ENCODE results near the gene NEU2.
A peak's percentile ranks its signal among the peaks of the same experiment; 100 is the strongest.

NEU2 gene

GRCh38 chr2:233082931-233083755 lies 50.7 kb downstream of the NEU2 start:
- no peak for TF ChIP-seq EZH2phosphoT487 (IDR thresholded peaks at IDR 0.05; ENCODE audit: borderline replicate concordance, low read length)
- H3K27me3 ChIP-seq (ENCODE audit: control insufficient read depth, low read length) = no peaks in the 10 kb centered on the region
- peaks cover 72% of the 10 kb centered on the region for H3K79me2 ChIP-seq (ENCODE audit: control insufficient read depth, low read length)
- H3K9me3 ChIP-seq (ENCODE audit: control insufficient read depth, insufficient read depth, low read length) = no peaks in the 10 kb centered on the region
- H3K4me1 ChIP-seq (ENCODE audit: control insufficient read depth, low read length) = peaks cover 99% of the 10 kb centered on the region
- H3K27ac ChIP-seq (ENCODE audit: low read depth, low read length) = peak overlapping the region; percentile 97
- no peaks in the 10 kb centered on the region for H4K20me1 ChIP-seq (ENCODE audit: control insufficient read depth, insufficient read depth, low read depth, low read length)
- H3K4me3 ChIP-seq (ENCODE audit: low read length) = peak overlapping the region; percentile 64
- H3K36me3 ChIP-seq (ENCODE audit: control insufficient read depth, low read length) = peaks cover 60% of the 10 kb centered on the region
- H3F3A ChIP-seq (ENCODE audit: control insufficient read depth, insufficient read depth) = peaks cover 45% of the 10 kb centered on the region
- H3K9me2 ChIP-seq (replicated peaks; ENCODE audit: control insufficient read depth, low read length) = no peaks in the 10 kb centered on the region
- peak overlapping the region; percentile 84 for H3K4me2 ChIP-seq (ENCODE audit: low read length)

GRCh38 chr2:233083782-233084181 lies 51.3 kb downstream of the NEU2 start:
- no peak for TF ChIP-seq EZH2phosphoT487 (IDR thresholded peaks at IDR 0.05; ENCODE audit: borderline replicate concordance, low read length)
- TF ChIP-seq CTCF (IDR thresholded peaks at IDR 0.05; ENCODE audit: low read depth, low read length, poor library complexity, severe bottlenecking) = no peak
- H3K4me2 ChIP-seq (ENCODE audit: low read length) = peak overlapping the region; percentile 84
- H3F3A ChIP-seq (ENCODE audit: control insufficient read depth, insufficient read depth) = peaks cover 41% of the 10 kb centered on the region
- no peaks in the 10 kb centered on the region for H4K20me1 ChIP-seq (ENCODE audit: control insufficient read depth, insufficient read depth, low read depth, low read length)
- peak overlapping the region; percentile 97 for H3K27ac ChIP-seq (ENCODE audit: low read depth, low read length)
- H3K79me2 ChIP-seq (ENCODE audit: control insufficient read depth, low read length) = peaks cover 75% of the 10 kb centered on the region
- H3K4me1 ChIP-seq (ENCODE audit: control insufficient read depth, low read length) = peaks cover 99% of the 10 kb centered on the region
- H3K4me3 ChIP-seq (ENCODE audit: low read length) = peak overlapping the region; percentile 64
- no peaks in the 10 kb centered on the region for H3K27me3 ChIP-seq (ENCODE audit: control insufficient read depth, low read length)
- peaks cover 66% of the 10 kb centered on the region for H3K36me3 ChIP-seq (ENCODE audit: control insufficient read depth, low read length)
- H3K9me2 ChIP-seq (replicated peaks; ENCODE audit: control insufficient read depth, low read length) = no peaks in the 10 kb centered on the region
- no peaks in the 10 kb centered on the region for H3K9me3 ChIP-seq (ENCODE audit: control insufficient read depth, insufficient read depth, low read length)

GRCh38 chr2:233084488-233084887 lies 52.0 kb downstream of the NEU2 start:
- Histone ChIP-seq H3K4me3 (ENCODE audit: low read length) (peak overlapping the region; percentile 64), H3K4me2 (ENCODE audit: low read length) (peak overlapping the region; percentile 84), H3K79me2 (ENCODE audit: control insufficient read depth, low read length) (peaks cover 75% of the 10 kb centered on the region), H3K36me3 (ENCODE audit: control insufficient read depth, low read length) (peaks cover 73% of the 10 kb centered on the region), H3K9me3 (ENCODE audit: control insufficient read depth, insufficient read depth, low read length) (no peaks in the 10 kb centered on the region), H3K4me1 (ENCODE audit: control insufficient read depth, low read length) (peaks cover 94% of the 10 kb centered on the region), H3K9me2 (replicated peaks; ENCODE audit: control insufficient read depth, low read length) (no peaks in the 10 kb centered on the region), H3K27ac (ENCODE audit: low read depth, low read length) (peak overlapping the region; percentile 97), H3F3A (ENCODE audit: control insufficient read depth, insufficient read depth) (peaks cover 34% of the 10 kb centered on the region), H3K27me3 (ENCODE audit: control insufficient read depth, low read length) (no peaks in the 10 kb centered on the region), H4K20me1 (ENCODE audit: control insufficient read depth, insufficient read depth, low read depth, low read length) (no peaks in the 10 kb centered on the region)
- TF ChIP-seq EZH2phosphoT487 (IDR thresholded peaks at IDR 0.05; ENCODE audit: borderline replicate concordance, low read length) (no peak), CTCF (IDR thresholded peaks at IDR 0.05; ENCODE audit: low read depth, low read length, poor library complexity, severe bottlenecking) (no peak)
